Cardiac fibroblast (primary cell): ENCODE measurements around the gene SLC25A33.

ENCODE experiments used
- DNase-seq, 2 donors: peaks; one replicate each; pipeline versions ENCODE4 v3.0.0 to v3.0.0-alpha.2; 2010; ENCODE audit warnings: low read depth in 2 of 2
- H3K4me3 ChIP-seq, 2 donors: replicated peaks in 1 of 2; 1 replicate in 1 of 2; 2 replicates in 1 of 2; pipeline ENCODE4 v1.5.1; 2011; ENCODE audit warnings: low read depth in 2 of 2, low read length in 2 of 2, mild to moderate bottlenecking in 2 of 2, moderate library complexity in 1 of 2
- TF ChIP-seq, protein P1 (sequence below): IDR thresholded peaks from one replicate; pipeline ENCODE4 v1.5.1; 2011; ENCODE audit warnings: low read depth, mild to moderate bottlenecking, low read length, inconsistent platforms

The SLC25A33 gene

DNA sequence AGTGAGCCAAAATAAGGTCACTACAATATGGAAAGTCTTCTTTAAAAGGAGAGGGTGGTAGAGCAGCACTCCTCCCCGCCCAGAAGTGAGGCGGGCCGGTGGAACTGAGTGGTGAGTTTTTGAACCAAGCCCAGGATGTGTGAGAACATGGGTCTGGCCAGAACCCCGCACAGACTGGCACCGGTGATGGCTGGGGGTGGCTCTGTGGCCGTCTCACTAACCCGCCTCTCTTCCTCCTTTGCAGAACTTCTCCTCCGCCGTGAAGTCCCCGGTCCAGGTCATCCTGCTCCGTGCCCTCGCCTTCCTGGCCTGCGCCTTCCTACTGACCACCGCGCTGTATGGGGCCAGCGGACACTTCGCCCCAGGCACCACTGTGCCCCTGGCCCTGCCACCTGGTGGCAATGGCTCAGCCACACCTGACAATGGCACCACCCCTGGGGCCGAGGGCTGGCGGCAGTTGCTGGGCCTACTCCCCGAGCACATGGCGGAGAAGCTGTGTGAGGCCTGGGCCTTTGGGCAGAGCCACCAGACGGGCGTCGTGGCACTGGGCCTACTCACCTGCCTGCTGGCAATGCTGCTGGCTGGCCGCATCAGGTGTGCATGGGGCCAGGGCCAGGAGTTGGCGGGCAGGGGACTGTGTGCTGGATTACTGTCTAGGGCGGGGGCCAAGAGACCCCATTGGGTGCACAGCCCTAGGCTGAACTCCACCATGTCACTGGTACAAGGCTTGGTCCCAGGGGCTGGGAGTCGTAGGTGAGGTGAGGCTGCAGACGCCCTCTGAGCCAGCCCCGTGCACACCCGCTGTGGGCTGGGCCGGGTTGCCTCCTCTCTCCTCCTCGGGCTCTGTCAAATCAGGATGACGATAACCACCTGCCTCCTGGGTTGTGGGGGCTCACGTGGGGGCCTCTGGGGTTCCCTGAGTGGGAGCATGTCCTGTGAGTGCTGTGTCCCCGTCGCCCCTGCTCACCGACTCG lies 61.9 kb downstream of the SLC25A33 start:
- H3K4me3 ChIP-seq: no peak overlapping the region
- DNase-seq: no peak
- TF ChIP-seq, protein P1, sequence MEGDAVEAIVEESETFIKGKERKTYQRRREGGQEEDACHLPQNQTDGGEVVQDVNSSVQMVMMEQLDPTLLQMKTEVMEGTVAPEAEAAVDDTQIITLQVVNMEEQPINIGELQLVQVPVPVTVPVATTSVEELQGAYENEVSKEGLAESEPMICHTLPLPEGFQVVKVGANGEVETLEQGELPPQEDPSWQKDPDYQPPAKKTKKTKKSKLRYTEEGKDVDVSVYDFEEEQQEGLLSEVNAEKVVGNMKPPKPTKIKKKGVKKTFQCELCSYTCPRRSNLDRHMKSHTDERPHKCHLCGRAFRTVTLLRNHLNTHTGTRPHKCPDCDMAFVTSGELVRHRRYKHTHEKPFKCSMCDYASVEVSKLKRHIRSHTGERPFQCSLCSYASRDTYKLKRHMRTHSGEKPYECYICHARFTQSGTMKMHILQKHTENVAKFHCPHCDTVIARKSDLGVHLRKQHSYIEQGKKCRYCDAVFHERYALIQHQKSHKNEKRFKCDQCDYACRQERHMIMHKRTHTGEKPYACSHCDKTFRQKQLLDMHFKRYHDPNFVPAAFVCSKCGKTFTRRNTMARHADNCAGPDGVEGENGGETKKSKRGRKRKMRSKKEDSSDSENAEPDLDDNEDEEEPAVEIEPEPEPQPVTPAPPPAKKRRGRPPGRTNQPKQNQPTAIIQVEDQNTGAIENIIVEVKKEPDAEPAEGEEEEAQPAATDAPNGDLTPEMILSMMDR: no peak

DNA sequence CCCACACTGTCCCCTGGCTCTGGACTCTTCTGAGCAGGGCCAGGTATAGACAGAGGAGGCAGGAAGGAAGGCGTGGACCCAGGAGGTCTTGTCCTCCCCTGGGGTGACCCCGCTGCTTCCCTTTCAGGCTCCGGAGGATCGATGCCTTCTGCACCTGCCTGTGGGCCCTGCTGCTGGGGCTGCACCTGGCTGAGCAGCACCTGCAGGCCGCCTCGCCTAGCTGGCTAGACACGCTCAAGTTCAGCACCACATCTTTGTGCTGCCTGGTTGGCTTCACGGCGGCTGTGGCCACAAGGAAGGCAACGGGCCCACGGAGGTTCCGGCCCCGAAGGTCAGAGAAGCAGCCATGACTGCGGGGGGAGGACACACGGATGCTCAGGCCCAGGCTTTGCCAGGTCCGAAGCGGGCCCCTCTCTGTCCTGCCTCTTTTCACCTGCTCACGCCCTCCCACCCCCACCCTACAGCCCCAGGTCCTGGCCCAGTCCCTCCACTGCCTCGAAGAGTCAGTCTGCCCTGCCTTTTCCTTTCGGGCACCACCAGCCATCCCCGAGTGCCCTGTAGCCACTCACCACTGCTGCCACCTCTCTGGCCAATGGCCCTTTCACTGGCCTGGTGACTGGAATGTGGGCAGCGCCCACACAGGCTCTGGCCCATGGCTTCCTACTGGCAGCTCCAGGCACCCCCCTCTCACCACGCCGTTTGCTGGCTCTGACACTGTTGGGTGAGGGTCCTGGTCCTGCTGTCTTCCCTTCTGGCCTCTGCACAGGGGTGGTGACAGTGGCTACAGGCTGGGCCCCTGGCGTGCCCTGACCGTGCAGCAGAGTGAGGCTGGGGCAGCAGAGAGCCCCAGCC lies 62.9 kb downstream of the SLC25A33 start:
- TF ChIP-seq, protein P1: no peak
- no peak for DNase-seq
- H3K4me3 ChIP-seq: no peak overlapping the region

DNA sequence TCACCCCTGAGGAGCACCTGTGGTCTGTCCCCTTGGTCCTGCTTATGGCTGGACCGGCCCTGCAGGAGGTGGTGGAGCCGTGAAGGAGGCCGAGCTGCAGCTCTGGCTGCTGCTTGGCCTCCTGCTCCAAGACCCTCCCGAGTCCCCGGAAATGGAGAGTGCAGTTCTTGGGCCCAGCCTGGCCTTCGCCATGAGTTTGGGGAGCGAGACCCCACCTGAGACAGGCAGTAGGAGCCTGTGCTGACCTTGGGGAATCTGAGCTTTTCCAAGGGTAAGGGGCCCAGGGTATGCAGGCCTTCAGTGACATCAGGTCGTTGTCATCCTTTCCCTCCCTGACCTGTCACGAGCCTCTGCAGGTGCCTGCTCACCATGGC lies 63.5 kb downstream of the SLC25A33 start:
- DNase-seq: no peak
- H3K4me3 ChIP-seq: no peak overlapping the region
- TF ChIP-seq, protein P1: no peak

GRCh38 chr1:9603307-9603706 lies 64.0 kb downstream of the SLC25A33 start:
- TF ChIP-seq, protein P1: no peak
- DNase-seq: no peak
- no peak overlapping the region for H3K4me3 ChIP-seq

GRCh38 chr1:9603766-9604753 lies 64.8 kb downstream of the SLC25A33 start:
- TF ChIP-seq, protein P1: no peak
- H3K4me3 ChIP-seq: no peak overlapping the region

GRCh38 chr1:9604836-9605235 lies 65.6 kb downstream of the SLC25A33 start:
- TF ChIP-seq, protein P1: no peak
- no peak overlapping the region for H3K4me3 ChIP-seq
- DNase-seq: no peak

More at GRCh38 chr1:9603766-9604753, 64.8 kb downstream of the SLC25A33 start:
- DNase-seq: no peak
